ENCODE results near the gene NEK9.

DNA sequence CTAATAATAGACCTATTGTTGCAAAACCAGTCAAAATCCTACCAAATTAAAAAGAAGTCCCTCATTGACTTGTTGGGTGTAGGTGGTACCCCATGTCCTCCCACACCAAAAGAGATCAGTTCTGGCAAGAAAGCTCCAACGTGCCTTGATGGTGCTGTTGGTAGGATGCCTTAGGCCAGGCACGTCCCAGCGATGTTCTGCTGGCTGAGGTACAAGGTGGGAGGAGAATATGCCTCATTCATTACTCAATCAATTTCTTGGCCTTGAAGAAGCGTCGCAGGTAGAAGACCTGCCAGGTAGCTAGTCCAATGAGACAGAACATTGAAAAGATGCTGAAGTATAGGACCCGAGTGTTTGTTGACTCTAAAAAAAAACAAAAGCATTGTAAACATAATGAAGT is 7.8 kb upstream of the NEK9 start:
- TF ChIP-seq CTCF (IDR thresholded peaks at IDR 0.05) (no peak), ZFX (IDR thresholded peaks at IDR 0.05; ENCODE audit: borderline replicate concordance) (no peak)

All from 22Rv1 (cell line).